Measurements from ENCODE around the gene NSUN6.

The NSUN6 gene

DNA sequence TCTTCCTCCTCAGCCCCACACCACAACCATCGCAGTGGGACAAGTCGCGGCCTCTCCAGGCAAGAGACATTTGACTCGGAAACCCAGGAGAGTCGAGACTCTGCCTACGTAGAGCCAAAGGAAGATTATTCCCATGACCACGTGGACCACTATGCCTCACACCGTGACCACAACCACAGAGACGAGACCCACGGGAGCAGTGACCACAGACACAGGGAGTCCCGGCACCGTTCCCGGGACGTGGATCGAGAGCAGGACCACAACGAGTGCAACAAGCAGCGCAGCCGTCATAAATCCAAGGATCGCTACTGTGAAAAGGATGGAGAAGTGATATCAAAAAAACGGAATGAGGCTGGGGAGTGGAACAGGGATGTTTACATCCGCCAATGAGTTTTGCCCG is 112.1 kb downstream of the NSUN6 start:
- H3K27ac ChIP-seq, result no peak overlapping the region
- TF ChIP-seq, protein P1, sequence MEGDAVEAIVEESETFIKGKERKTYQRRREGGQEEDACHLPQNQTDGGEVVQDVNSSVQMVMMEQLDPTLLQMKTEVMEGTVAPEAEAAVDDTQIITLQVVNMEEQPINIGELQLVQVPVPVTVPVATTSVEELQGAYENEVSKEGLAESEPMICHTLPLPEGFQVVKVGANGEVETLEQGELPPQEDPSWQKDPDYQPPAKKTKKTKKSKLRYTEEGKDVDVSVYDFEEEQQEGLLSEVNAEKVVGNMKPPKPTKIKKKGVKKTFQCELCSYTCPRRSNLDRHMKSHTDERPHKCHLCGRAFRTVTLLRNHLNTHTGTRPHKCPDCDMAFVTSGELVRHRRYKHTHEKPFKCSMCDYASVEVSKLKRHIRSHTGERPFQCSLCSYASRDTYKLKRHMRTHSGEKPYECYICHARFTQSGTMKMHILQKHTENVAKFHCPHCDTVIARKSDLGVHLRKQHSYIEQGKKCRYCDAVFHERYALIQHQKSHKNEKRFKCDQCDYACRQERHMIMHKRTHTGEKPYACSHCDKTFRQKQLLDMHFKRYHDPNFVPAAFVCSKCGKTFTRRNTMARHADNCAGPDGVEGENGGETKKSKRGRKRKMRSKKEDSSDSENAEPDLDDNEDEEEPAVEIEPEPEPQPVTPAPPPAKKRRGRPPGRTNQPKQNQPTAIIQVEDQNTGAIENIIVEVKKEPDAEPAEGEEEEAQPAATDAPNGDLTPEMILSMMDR (IDR thresholded peaks at IDR 0.05), result no peak
- no peak for TF ChIP-seq ZFX (IDR thresholded peaks at IDR 0.05; ENCODE audit: borderline replicate concordance)

DNA sequence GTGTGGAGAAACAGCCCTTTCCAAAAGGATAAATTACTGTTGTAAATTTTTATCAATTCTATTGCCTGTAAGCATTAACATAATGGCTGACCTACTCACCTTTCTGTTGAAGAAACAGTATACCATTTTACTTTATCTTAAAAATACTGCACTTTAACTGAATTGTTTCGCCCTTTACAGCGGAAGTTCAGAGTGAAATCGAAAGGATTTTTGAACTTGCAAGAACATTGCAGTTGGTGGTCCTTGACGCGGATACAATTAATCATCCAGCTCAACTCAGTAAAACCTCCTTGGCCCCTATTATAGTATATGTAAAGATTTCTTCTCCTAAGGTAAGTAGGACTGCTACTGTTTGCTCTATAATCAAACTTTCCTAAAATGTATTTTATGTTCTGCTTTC is 117.5 kb downstream of the NSUN6 start:
- TF ChIP-seq, protein P1 (IDR thresholded peaks at IDR 0.05), result no peak
- TF ChIP-seq ZFX (IDR thresholded peaks at IDR 0.05; ENCODE audit: borderline replicate concordance), result no peak

DNA sequence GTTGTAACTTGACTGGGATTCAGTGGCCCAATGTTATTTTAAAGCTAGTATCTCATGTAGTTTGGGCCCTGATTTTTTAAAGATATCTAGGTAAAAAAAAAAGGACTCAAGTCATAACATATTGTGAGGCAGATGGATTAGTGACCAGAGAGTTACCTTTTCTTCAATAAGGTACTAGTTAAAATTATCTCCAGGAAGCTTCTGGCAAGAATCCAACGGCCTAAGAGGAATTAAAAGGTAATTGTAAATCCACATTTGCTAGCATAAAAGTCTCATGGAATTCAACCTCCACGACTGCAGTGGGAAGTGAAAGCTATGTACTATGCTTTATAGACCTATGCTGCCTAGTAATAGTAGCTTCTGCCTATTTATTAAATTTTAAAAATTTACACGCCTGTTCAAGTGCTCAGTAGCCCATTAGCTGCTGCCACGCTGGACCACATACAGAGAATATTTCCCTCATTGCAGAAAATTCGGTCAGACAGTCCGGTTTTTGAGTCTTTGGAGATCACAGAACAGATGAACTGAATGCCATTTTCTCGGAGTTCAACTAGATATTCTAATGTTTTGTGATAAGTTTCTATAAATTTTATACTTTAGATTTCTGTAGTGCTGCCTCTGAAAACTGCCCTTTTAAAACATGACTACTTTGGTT is 118.4 kb downstream of the NSUN6 start:
- H3K27ac ChIP-seq, result no peak overlapping the region
- TF ChIP-seq, protein P1 (IDR thresholded peaks at IDR 0.05), result no peak
- TF ChIP-seq ZFX (IDR thresholded peaks at IDR 0.05; ENCODE audit: borderline replicate concordance), result no peak

More for the DNA sequence above, 117.5 kb downstream of the NSUN6 start:
- no peak overlapping the region for H3K27ac ChIP-seq

DNA sequence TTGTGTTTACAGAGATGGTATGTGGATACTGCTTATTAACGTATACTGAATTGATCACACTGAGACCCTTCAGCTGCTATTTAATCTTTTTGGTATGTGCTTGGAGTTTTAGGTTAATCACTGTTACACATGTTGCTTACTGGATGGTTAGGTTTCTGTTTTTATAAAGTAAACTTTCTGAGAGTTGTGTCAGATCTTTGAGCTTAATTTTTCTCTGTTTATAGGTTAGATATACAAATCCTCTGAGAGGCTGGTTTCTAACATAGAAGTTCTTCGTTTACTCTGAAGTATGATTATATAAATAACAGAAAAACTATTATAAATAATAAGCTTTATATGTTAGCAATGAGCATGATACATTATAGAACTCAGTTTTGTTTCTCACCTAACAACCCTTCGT is 123.1 kb downstream of the NSUN6 start:
- H3K27ac ChIP-seq, result no peak overlapping the region
- TF ChIP-seq ZFX (IDR thresholded peaks at IDR 0.05; ENCODE audit: borderline replicate concordance), result no peak
- TF ChIP-seq, protein P1 (IDR thresholded peaks at IDR 0.05), result no peak

DNA sequence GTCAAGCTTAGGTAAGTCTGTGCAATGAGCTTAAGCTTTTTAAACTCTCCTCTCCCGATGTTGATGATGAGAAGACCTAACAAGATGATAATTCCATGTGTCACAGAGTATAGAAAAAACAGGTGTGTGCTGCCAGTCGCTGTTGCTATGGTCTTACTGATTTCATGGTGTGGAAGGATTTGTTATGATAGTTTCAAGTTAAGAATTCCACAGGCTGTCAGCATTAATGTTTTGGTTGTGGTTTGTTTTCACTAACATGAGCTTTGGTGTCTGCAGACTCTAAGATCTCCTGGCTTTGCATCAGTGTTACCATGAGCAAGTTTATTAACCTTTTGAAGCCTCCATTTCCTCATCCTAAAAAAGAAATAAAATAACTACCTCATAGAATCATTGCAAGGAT is 123.7 kb downstream of the NSUN6 start:
- H3K27ac ChIP-seq, result no peak overlapping the region
- TF ChIP-seq ZFX (IDR thresholded peaks at IDR 0.05; ENCODE audit: borderline replicate concordance), result no peak
- TF ChIP-seq, protein P1 (IDR thresholded peaks at IDR 0.05), result no peak

DNA sequence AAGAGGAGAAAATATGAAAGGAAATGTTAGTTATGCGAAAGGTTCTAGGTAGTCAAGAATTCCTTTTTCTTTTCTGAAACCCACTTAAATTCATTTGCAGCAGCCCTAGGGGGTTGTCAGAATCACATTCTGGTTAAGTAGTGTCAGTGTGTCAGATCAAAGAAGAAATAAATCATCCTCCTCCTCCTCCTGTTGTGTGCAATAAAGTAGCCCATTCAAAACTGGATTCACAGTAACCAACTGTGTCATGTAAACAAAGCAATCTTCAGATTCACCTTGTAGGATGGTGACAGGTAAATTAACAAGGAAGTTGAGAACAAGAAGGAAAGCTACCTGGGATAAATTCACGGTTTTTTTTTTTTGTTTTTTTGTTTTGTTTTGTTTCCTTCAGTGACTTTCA is 127.5 kb downstream of the NSUN6 start:
- H3K27ac ChIP-seq, result no peak overlapping the region
- TF ChIP-seq, protein P1 (IDR thresholded peaks at IDR 0.05), result no peak
- no peak for TF ChIP-seq ZFX (IDR thresholded peaks at IDR 0.05; ENCODE audit: borderline replicate concordance)

DNA sequence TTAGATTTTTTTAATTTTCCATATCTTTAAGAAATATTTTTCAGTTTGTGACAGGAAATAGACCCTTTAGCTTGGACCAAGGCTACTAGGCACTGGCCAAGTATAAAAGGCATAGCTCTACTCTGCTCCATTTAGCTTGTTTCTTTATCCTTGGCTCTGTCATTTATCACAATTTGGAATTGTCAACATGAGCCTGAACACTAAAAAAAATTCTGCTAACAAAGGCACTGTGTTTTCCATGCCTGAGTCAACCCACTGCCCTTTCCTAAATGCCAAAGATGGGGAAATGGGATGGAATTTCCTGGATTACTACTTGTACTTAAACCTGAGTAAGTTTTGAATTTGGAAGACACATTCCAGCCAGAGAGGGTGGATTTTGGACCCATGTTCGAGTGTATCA is 128.4 kb downstream of the NSUN6 start:
- TF ChIP-seq ZFX (IDR thresholded peaks at IDR 0.05; ENCODE audit: borderline replicate concordance), result no peak
- TF ChIP-seq, protein P1 (IDR thresholded peaks at IDR 0.05), result no peak
- no peak overlapping the region for H3K27ac ChIP-seq

Data from 22Rv1 (cell line).